ENCODE measurements around the gene ZNHIT3.

ZNHIT3 gene

GRCh38 chr17:36511216-36511615 lies 24.7 kb downstream of the ZNHIT3 start:
- no peak for TF ChIP-seq CTCF (conservative IDR thresholded peaks at IDR 0.05; ENCODE audit: low read depth, low read length)
- no peaks in the 10 kb centered on the region for H3K36me3 ChIP-seq (ENCODE audit: insufficient read depth)
- no peak overlapping the region for H3K9ac ChIP-seq
- H3K27ac ChIP-seq, result no peak overlapping the region
- no peak overlapping the region for H2AFZ ChIP-seq (ENCODE audit: low read depth)
- H3K27me3 ChIP-seq (ENCODE audit: insufficient read depth, low read depth), result no peaks in the 10 kb centered on the region
- H3K4me1 ChIP-seq (ENCODE audit: low read depth, poor library complexity, severe bottlenecking), result no peaks in the 10 kb centered on the region
- no peaks in the 10 kb centered on the region for H3K79me2 ChIP-seq (ENCODE audit: insufficient read depth, low read depth)
- no peak overlapping the region for H3K4me2 ChIP-seq
- H4K20me1 ChIP-seq (ENCODE audit: insufficient read depth), result no peaks in the 10 kb centered on the region
- no peak overlapping the region for H3K4me3 ChIP-seq (IDR thresholded peaks at IDR 0.05; ENCODE audit: insufficient read depth, low read depth, low read length)

DNA sequence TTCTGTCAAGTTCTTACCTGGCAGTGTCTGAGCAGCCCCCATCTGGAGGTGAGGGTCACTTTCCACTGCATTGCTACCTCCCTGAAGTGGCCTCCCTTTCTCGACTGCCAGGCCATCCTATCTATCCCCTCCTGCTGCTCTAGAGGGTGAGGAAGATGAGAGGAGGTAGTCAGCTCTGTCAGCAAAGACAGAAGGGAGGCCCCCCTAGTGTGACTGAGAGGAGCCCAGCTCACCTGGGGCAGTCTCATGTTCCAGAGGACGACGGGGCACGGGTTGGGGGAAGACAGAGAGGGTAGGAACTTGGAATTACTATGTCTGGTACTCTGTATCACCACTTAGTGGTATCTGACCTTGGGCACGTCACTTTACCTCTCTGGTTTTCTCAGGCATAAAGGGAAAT lies 26.2 kb downstream of the ZNHIT3 start:
- H4K20me1 ChIP-seq (ENCODE audit: insufficient read depth), result no peaks in the 10 kb centered on the region
- no peaks in the 10 kb centered on the region for H3K36me3 ChIP-seq (ENCODE audit: insufficient read depth)
- no peak overlapping the region for H3K4me2 ChIP-seq
- no peaks in the 10 kb centered on the region for H3K4me1 ChIP-seq (ENCODE audit: low read depth, poor library complexity, severe bottlenecking)
- H3K9ac ChIP-seq, result no peak overlapping the region
- TF ChIP-seq CTCF (conservative IDR thresholded peaks at IDR 0.05; ENCODE audit: low read depth, low read length), result no peak
- no peak overlapping the region for H3K27ac ChIP-seq
- H3K27me3 ChIP-seq (ENCODE audit: insufficient read depth, low read depth), result no peaks in the 10 kb centered on the region
- H3K4me3 ChIP-seq (IDR thresholded peaks at IDR 0.05; ENCODE audit: insufficient read depth, low read depth, low read length), result no peak overlapping the region
- H3K79me2 ChIP-seq (ENCODE audit: insufficient read depth, low read depth), result no peaks in the 10 kb centered on the region
- H2AFZ ChIP-seq (ENCODE audit: low read depth), result no peak overlapping the region

GRCh38 chr17:36514856-36515255 lies 28.4 kb downstream of the ZNHIT3 start:
- no peak overlapping the region for H3K4me2 ChIP-seq
- TF ChIP-seq CTCF (conservative IDR thresholded peaks at IDR 0.05; ENCODE audit: low read depth, low read length), result no peak
- no peak overlapping the region for H2AFZ ChIP-seq (ENCODE audit: low read depth)
- peaks cover 3% of the 10 kb centered on the region for H3K4me1 ChIP-seq (ENCODE audit: low read depth, poor library complexity, severe bottlenecking)
- no peak overlapping the region for H3K27ac ChIP-seq
- H3K36me3 ChIP-seq (ENCODE audit: insufficient read depth), result no peaks in the 10 kb centered on the region
- no peak overlapping the region for H3K9ac ChIP-seq
- H4K20me1 ChIP-seq (ENCODE audit: insufficient read depth), result no peaks in the 10 kb centered on the region
- no peaks in the 10 kb centered on the region for H3K79me2 ChIP-seq (ENCODE audit: insufficient read depth, low read depth)
- H3K27me3 ChIP-seq (ENCODE audit: insufficient read depth, low read depth), result no peaks in the 10 kb centered on the region
- no peak overlapping the region for H3K4me3 ChIP-seq (IDR thresholded peaks at IDR 0.05; ENCODE audit: insufficient read depth, low read depth, low read length)

- H3K4me2 ChIP-seq, result no peak overlapping the region
- no peak overlapping the region for H2AFZ ChIP-seq (ENCODE audit: low read depth)
- TF ChIP-seq CTCF (conservative IDR thresholded peaks at IDR 0.05; ENCODE audit: low read depth, low read length), result no peak
- H3K27me3 ChIP-seq (ENCODE audit: insufficient read depth, low read depth), result no peaks in the 10 kb centered on the region
- no peaks in the 10 kb centered on the region for H4K20me1 ChIP-seq (ENCODE audit: insufficient read depth)
- no peak overlapping the region for H3K9ac ChIP-seq
- H3K27ac ChIP-seq, result no peak overlapping the region
- peaks cover 3% of the 10 kb centered on the region for H3K4me1 ChIP-seq (ENCODE audit: low read depth, poor library complexity, severe bottlenecking)
- H3K79me2 ChIP-seq (ENCODE audit: insufficient read depth, low read depth), result no peaks in the 10 kb centered on the region
- H3K4me3 ChIP-seq (IDR thresholded peaks at IDR 0.05; ENCODE audit: insufficient read depth, low read depth, low read length), result no peak overlapping the region
- H3K36me3 ChIP-seq (ENCODE audit: insufficient read depth), result peaks cover 1% of the 10 kb centered on the region; the same call in 1 of the 2 replicates
These were observed 29.4 kb downstream of the ZNHIT3 start for GRCh38 chr17:36515837-36516236.
